ENCODE results near the gene TPRN. TPM values are rescaled to one million over a fixed set of nuclear protein-coding genes. Genes with fewer than 3 reads are reported as not detected.

Gene TPRN
- total and polyA plus RNA-seq, 10 donors = 4.5 to 10.7 (median 7.2) TPM

DNA sequence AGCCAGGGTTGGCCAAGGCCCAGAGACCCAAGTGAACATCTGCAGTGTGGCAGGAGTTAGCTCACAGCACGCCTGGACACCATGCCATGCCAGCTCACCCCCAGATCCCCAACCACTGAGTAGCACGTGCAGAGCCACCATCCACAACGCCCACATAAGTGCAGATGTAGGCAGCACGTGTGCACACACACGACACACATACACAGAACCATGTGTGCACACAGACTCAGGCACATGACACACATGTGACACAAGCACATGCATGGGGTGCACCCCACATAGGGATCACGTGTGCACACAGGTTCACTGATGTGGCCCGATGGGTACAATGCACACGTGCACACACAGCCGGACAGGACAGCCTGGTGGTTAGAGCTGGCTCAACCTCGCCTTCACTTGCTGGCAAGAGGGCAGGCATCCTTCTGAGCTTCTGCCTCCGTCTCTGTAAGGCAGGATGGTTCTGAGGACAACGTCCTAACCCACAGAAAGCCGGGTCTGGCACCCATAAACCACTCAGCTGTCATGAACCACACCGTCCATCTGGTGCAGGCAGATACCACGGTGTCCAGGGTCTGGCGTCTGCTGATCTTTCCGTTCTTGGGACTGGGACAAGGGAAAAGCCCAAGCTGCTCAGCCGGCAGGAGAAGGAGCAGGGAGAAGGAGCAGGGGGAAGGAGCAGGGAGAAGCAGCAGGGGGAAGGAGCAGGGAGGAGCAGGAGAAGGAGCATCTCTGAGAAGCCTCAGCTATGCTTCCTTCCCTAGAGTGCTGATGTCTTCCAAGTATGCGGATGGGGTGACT, 42.7 kb downstream of the TPRN start:
- Histone ChIP-seq H3K4me3 (no peak overlapping the region), H3K36me3 (no peaks in the 10 kb centered on the region), H3K27me3 (replicated peaks in 1 of 7) (peaks cover 3 to 85% (median 74%) of the 10 kb centered on the region in 7 donors), H3K27ac (no peak overlapping the region), H3K9me3 (no peaks in the 10 kb centered on the region), H3K4me1 (peaks cover 3 to 42% (median 20%) of the 10 kb centered on the region in 6 donors)
- intact Hi-C loops (cut with DNase I; ENCODE audit: low total_unique reads) = no loop called here
- 49 to 72% (median 64%) methylated on average over 15 to 19 of the region's 19 CpGs for WGBS, 5 donors
- TF ChIP-seq POLR2A (IDR thresholded peaks at IDR 0.05) = no peak
- TF ChIP-seq, protein P1, sequence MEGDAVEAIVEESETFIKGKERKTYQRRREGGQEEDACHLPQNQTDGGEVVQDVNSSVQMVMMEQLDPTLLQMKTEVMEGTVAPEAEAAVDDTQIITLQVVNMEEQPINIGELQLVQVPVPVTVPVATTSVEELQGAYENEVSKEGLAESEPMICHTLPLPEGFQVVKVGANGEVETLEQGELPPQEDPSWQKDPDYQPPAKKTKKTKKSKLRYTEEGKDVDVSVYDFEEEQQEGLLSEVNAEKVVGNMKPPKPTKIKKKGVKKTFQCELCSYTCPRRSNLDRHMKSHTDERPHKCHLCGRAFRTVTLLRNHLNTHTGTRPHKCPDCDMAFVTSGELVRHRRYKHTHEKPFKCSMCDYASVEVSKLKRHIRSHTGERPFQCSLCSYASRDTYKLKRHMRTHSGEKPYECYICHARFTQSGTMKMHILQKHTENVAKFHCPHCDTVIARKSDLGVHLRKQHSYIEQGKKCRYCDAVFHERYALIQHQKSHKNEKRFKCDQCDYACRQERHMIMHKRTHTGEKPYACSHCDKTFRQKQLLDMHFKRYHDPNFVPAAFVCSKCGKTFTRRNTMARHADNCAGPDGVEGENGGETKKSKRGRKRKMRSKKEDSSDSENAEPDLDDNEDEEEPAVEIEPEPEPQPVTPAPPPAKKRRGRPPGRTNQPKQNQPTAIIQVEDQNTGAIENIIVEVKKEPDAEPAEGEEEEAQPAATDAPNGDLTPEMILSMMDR (IDR thresholded peaks at IDR 0.05 in 8 of 11, conservative IDR thresholded peaks at IDR 0.05 in 3 of 11) = no peak
- no peak for TF ChIP-seq POLR2AphosphoS5 (IDR thresholded peaks at IDR 0.05)
- no peak for DNase-seq

DNA sequence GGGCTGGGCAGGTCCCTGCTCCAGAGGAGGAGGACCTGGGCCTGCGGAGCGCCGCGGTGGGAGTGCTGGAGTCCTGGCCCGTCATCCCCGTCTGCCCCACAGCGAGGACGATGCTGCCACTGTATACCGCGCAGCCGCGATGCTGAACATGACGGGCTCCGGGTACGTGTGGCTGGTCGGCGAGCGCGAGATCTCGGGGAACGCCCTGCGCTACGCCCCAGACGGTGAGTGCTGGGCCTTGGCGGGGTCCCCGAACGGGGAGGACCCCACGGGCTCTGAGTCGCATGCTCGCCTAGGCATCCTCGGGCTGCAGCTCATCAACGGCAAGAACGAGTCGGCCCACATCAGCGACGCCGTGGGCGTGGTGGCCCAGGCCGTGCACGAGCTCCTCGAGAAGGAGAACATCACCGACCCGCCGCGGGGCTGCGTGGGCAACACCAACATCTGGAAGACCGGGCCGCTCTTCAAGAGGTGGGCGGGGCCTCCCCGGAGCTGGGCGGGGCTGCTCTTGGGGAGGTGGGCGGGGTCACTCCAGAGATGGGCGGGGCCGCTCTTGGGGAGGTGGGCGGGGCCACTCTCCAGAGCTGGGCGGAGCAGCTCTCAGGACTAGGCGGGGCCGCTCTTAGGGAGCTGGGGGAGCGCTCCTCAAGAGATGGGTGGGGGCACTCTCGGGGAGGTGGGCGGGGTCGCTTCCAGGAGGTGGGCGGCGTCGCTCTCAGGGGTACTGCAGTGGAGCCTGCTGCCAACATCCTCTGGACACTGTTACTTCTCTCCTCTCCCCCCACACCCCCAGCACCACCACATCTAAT, 43.8 kb downstream of the TPRN start:
- intact Hi-C loops (cut with DNase I; ENCODE audit: low total_unique reads) = no loop called here
- no peak for DNase-seq
- no peaks in the 10 kb centered on the region for H3K9me3 ChIP-seq
- no peaks in the 10 kb centered on the region for H3K36me3 ChIP-seq
- peaks cover 3 to 75% (median 63%) of the 10 kb centered on the region in 7 donors for H3K27me3 ChIP-seq (replicated peaks in 1 of 7)
- H3K27ac ChIP-seq = no peak overlapping the region
- peak overlapping the region in 5 of 8 donors; percentile 17 to 55 (median 19) for H3K4me3 ChIP-seq
- 0 to 11% (median 4%) methylated on average over 12 to 65 of the region's 65 CpGs for WGBS, 5 donors
- TF ChIP-seq, protein P1 (IDR thresholded peaks at IDR 0.05 in 8 of 11, conservative IDR thresholded peaks at IDR 0.05 in 3 of 11) = no peak
- TF ChIP-seq POLR2AphosphoS5 (IDR thresholded peaks at IDR 0.05) = no peak
- TF ChIP-seq POLR2A (IDR thresholded peaks at IDR 0.05) = no peak
- H3K4me1 ChIP-seq = peaks cover 0 to 32% (median 10%) of the 10 kb centered on the region in 6 donors

GRCh38 chr9:137152844-137153405, 47.6 kb downstream of the TPRN start:
- TF ChIP-seq POLR2AphosphoS5 (IDR thresholded peaks at IDR 0.05) = no peak
- TF ChIP-seq, protein P1 (IDR thresholded peaks at IDR 0.05 in 8 of 11, conservative IDR thresholded peaks at IDR 0.05 in 3 of 11) = peak in 1 of 11 experiments; percentile 7
- Histone ChIP-seq H3K36me3 (no peaks in the 10 kb centered on the region), H3K4me1 (peaks cover 0 to 18% (median 8%) of the 10 kb centered on the region in 6 donors), H3K9me3 (peaks cover 0 to 10% (median 0%) of the 10 kb centered on the region in 8 donors), H3K27me3 (replicated peaks in 1 of 7) (peaks cover 0 to 54% (median 29%) of the 10 kb centered on the region in 7 donors), H3K27ac (no peak overlapping the region), H3K4me3 (no peak overlapping the region)
- no peak for DNase-seq
- intact Hi-C loops (cut with DNase I; ENCODE audit: low total_unique reads) = no loop called here
- 89 to 95% (median 94%) methylated on average over 7 of the region's 7 CpGs for WGBS, 5 donors
